RWPE1 (cell line): ENCODE results near the gene C16orf54.
"Not testable (repeated sequence)": the region's sequence is repeated elsewhere in the genome, so short reads cannot be mapped to it uniquely, and the experiment has no call there.

ENCODE experiments used
- CTCF ChIA-PET: fragments of 350-600 bp; sonication (Branson Sonifier 250); formaldehyde crosslinking; extraction: SDS; loops from one replicate; lab custom pipeline; 2021; lab: Yijun Ruan, JAX
- POLR2A ChIA-PET: fragments of 400-600 bp; formaldehyde crosslinking; extraction: SDS; loops from one replicate; lab custom pipeline; 2020; ENCODE audit warnings: antibody characterized with exemption; ENCODE audit not compliant: low non-redundant PET; lab: Yijun Ruan, JAX
- DNase-seq: peaks from one replicate; pipeline ENCODE4 v3.0.0; 2012; ENCODE audit warnings: low spot score
- H3K27ac ChIP-seq: fragments of 450-650 bp; 2 replicates; pipeline ENCODE4 v1.5.1; 2017
- CTCF ChIP-seq: fragments of 450-650 bp; conservative IDR thresholded peaks from 2 replicates; pipeline ENCODE4 v1.5.1; 2017; ENCODE audit warnings: low read depth, mild to moderate bottlenecking

Gene C16orf54

DNA sequence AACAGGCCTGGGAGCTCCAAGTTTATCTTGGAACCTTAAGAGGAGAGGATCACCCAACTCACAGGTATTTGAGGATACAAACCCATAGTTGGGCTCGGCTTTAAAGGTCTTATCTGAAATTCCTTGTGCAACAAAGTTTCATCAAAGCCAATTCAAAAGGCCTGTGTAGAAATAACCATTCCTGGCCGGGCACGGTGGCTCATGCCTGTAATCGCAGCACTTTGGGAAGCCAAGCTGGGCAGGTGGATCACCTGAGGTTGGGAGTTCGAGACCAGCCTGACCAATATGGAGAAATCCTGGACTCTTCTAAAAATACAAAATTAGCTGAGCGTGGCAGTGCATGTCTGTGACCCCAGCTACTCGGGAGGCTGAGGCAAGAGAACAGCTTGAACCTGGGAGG lies 28.7 kb downstream of the C16orf54 start:
- POLR2A ChIA-PET, result no interaction called here
- H3K27ac ChIP-seq, result no peak overlapping the region
- CTCF ChIA-PET, result interaction anchor here (0.6 to 1.4 kb wide), 5 partner anchors 12 to 940 kb away, joined by 3 to 8 read pairs (median 5); no protein-coding TSS in a partner anchor
- no peak for TF ChIP-seq CTCF
- DNase-seq, result no peak

- DNase-seq, result no peak
- CTCF ChIA-PET, result interaction anchor here (0.5 to 0.9 kb wide), 3 partner anchors 15 to 104 kb away, joined by 3 read pairs; no protein-coding TSS in a partner anchor
- no peak for TF ChIP-seq CTCF
- H3K27ac ChIP-seq, result no peak overlapping the region
- POLR2A ChIA-PET, result no interaction called here
Measured at GRCh38 chr16:29714972-29715371, 30.8 kb downstream of the C16orf54 start.

DNA sequence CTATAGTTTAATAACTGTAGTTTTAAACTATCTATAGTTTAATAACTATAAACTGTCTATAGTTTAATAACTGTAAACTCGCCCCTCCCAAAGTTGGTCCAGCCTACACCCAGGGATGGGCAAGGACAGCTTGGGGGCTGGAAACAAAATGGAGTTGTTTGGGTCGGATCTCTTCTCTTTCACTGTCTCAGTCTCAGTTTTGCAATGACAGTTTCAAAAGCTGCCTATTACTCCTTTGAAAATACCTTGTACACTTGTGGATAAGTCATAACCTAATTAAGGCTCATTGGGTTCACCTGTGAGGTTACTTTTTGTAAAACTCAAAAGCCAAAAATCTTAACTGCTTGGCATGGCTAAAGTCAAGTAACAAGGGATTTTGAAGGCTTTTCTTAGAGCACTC lies 31.4 kb downstream of the C16orf54 start:
- ChIA-PET CTCF (interaction anchor here (0.5 to 0.9 kb wide), 2 partner anchors 37 to 104 kb away, joined by 3 read pairs; no protein-coding TSS in a partner anchor), POLR2A (no interaction called here)
- no peak for DNase-seq
- no peak overlapping the region for H3K27ac ChIP-seq
- no peak for TF ChIP-seq CTCF

- H3K27ac ChIP-seq, result no peak overlapping the region
- ChIA-PET POLR2A (no interaction called here), CTCF (no interaction called here)
- DNase-seq, result no peak
- TF ChIP-seq CTCF, result no peak
Measured at GRCh38 chr16:29712809-29713208, 33.0 kb downstream of the C16orf54 start.

DNA sequence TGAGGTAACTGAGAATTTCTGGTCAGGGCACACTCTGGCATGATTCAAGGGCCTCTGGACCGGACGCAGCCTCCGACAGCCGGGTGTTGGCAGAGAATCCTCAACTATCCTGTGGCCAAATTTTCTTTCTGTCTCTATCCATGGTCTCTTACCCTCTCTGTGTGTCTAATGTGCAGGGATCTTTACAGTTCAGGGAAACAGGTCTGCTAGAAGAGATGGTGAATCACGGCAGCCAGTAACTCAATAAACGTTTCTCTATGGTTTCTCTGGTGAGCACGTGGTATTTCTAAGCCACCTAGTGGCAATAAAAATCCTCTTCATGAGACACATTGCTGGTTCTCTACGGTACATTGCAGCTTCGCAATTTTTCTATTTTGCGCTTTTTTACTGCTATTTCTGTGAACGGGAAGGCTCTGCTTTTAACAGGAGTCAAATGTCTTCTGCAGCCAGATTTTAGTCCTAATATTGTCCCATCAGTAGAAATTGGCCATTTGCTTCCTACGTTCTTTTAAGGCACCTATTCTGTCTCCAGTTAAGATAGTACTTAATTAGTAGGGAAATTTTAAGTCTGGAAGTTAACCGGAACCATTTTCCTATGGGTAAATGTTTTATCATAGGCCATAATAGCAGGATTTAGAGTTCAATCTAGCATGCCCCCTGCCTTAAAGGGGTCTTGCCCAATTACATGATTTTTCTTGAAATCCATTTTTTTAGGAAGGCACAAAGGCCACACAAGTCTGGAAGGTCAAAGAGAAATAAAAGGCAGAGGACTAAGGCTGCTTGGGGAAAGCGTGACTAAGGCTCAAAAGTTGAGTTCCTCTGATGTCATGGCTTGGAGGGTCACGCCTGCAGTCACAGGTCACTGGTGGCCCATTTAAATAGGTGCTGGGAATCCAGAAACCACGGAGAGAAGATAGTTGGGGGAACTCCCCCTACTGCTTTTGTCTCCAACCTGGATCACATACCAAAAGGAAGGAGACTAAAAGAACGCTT lies 35.3 kb downstream of the C16orf54 start:
- peak; percentile 59 for TF ChIP-seq CTCF
- no peak overlapping the region for H3K27ac ChIP-seq
- ChIA-PET POLR2A (no interaction called here), CTCF (interaction anchor here (1.8 kb wide), 1 partner anchor 10 kb away, joined by 5 read pairs; no protein-coding TSS in a partner anchor)
- peak; percentile 62 for DNase-seq

- CTCF ChIA-PET, result interaction anchor here (1.8 kb wide), 1 partner anchor 9 kb away, joined by 5 read pairs; no protein-coding TSS in a partner anchor
- POLR2A ChIA-PET, H3K27ac ChIP-seq, DNase-seq: not testable (repeated sequence)
Measured at GRCh38 chr16:29709657-29710056, 36.1 kb downstream of the C16orf54 start.
